ENCODE measurements around the gene DNAJC1. TPM values are rescaled to one million over a fixed set of nuclear protein-coding genes. Genes with fewer than 3 reads are reported as not detected.

DNAJC1 gene
- total and polyA plus RNA-seq, 2 of the 8 experiments (the other 6 are each of a cell fraction or from before 2014, with no cell fraction given) = 6.8 to 14.8 TPM

DNA sequence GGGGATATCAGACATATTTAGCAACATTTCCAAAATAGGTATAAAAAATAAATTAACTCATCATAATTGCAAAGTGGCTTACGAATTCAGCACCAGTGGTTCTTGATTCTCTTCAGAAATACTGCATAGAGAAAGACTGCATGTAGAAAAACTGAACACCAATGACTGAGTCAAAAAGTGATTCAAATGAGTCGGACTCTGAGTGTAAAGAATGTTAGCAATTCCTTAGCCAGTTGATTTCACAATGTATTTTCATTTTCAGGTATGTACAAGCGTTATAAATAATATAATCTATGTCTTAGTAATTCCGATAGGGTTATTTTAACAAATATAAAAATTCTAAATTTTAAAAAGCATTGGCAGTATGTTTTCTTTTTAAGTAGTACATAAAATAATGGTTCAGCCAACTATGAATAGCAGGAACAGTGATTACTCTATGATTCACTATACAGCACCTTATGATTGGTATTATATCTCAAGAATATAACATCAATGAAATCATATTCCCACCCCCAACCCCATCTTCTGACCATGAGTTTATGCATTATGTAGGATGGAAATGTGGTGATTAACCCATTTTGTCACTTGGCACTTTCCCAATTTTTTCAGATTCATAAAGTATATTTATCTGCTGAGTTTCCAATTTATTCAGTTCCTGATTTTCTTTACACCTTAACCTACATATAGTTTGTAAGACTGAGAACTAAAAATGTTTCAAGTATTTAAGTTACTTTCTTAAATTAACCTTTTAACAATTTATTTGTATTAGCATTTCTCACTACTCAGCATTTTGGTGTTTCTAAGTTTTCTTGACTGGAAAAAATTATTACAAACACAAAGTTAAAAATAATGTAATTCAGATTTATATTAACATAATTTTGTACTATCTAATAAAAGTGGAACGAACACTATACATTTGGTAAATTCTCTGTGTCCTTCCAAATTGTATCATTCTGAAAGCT, 33.9 kb downstream of the DNAJC1 start (continued):
- TF ChIP-seq, protein P1, sequence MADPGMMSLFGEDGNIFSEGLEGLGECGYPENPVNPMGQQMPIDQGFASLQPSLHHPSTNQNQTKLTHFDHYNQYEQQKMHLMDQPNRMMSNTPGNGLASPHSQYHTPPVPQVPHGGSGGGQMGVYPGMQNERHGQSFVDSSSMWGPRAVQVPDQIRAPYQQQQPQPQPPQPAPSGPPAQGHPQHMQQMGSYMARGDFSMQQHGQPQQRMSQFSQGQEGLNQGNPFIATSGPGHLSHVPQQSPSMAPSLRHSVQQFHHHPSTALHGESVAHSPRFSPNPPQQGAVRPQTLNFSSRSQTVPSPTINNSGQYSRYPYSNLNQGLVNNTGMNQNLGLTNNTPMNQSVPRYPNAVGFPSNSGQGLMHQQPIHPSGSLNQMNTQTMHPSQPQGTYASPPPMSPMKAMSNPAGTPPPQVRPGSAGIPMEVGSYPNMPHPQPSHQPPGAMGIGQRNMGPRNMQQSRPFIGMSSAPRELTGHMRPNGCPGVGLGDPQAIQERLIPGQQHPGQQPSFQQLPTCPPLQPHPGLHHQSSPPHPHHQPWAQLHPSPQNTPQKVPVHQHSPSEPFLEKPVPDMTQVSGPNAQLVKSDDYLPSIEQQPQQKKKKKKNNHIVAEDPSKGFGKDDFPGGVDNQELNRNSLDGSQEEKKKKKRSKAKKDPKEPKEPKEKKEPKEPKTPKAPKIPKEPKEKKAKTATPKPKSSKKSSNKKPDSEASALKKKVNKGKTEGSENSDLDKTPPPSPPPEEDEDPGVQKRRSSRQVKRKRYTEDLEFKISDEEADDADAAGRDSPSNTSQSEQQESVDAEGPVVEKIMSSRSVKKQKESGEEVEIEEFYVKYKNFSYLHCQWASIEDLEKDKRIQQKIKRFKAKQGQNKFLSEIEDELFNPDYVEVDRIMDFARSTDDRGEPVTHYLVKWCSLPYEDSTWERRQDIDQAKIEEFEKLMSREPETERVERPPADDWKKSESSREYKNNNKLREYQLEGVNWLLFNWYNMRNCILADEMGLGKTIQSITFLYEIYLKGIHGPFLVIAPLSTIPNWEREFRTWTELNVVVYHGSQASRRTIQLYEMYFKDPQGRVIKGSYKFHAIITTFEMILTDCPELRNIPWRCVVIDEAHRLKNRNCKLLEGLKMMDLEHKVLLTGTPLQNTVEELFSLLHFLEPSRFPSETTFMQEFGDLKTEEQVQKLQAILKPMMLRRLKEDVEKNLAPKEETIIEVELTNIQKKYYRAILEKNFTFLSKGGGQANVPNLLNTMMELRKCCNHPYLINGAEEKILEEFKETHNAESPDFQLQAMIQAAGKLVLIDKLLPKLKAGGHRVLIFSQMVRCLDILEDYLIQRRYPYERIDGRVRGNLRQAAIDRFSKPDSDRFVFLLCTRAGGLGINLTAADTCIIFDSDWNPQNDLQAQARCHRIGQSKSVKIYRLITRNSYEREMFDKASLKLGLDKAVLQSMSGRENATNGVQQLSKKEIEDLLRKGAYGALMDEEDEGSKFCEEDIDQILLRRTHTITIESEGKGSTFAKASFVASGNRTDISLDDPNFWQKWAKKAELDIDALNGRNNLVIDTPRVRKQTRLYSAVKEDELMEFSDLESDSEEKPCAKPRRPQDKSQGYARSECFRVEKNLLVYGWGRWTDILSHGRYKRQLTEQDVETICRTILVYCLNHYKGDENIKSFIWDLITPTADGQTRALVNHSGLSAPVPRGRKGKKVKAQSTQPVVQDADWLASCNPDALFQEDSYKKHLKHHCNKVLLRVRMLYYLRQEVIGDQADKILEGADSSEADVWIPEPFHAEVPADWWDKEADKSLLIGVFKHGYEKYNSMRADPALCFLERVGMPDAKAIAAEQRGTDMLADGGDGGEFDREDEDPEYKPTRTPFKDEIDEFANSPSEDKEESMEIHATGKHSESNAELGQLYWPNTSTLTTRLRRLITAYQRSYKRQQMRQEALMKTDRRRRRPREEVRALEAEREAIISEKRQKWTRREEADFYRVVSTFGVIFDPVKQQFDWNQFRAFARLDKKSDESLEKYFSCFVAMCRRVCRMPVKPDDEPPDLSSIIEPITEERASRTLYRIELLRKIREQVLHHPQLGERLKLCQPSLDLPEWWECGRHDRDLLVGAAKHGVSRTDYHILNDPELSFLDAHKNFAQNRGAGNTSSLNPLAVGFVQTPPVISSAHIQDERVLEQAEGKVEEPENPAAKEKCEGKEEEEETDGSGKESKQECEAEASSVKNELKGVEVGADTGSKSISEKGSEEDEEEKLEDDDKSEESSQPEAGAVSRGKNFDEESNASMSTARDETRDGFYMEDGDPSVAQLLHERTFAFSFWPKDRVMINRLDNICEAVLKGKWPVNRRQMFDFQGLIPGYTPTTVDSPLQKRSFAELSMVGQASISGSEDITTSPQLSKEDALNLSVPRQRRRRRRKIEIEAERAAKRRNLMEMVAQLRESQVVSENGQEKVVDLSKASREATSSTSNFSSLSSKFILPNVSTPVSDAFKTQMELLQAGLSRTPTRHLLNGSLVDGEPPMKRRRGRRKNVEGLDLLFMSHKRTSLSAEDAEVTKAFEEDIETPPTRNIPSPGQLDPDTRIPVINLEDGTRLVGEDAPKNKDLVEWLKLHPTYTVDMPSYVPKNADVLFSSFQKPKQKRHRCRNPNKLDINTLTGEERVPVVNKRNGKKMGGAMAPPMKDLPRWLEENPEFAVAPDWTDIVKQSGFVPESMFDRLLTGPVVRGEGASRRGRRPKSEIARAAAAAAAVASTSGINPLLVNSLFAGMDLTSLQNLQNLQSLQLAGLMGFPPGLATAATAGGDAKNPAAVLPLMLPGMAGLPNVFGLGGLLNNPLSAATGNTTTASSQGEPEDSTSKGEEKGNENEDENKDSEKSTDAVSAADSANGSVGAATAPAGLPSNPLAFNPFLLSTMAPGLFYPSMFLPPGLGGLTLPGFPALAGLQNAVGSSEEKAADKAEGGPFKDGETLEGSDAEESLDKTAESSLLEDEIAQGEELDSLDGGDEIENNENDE (IDR thresholded peaks at IDR 0.05; ENCODE audit: insufficient replicate concordance, low read length) = no peak
- TF ChIP-seq JUN (IDR thresholded peaks at IDR 0.05; ENCODE audit: low read depth, low read length) = no peak
- no peak for TF ChIP-seq SAP30 (IDR thresholded peaks at IDR 0.05; ENCODE audit: insufficient read depth, insufficient replicate concordance, low read length)
